Measurements from ENCODE around the gene ASTL. TPM values are rescaled to one million over a fixed set of nuclear protein-coding genes. Genes with fewer than 3 reads are reported as not detected.

The ASTL gene
- total and polyA plus RNA-seq, 9 of the 15 experiments (the other 6 are each of a cell fraction or from before 2014, with no cell fraction given), result not detected

DNA sequence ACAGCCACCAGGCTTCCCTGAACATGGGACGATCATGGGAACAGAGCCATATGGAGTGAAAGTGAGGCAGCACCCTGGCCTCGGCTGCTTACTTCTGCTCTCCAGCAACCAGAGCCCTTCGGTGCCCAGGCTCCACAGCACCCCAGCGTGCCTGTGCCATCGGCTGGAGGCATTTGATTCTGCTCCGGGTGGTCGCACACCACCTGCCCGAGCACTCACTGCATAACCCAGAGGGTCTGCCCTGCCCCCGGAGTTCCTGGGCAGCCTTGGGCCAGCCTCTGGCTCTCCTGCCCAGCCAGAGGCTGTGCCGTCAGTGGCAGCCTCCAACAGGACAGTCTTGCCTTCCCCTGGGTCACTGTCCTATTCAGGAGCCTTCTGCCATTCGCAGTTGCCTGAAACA is 3.9 kb downstream of the ASTL start:
- H3K36me3 ChIP-seq (ENCODE audit: control insufficient read depth, insufficient read depth, low read length), result no peaks in the 10 kb centered on the region
- H3K9me3 ChIP-seq (replicated peaks; ENCODE audit: control insufficient read depth, insufficient read depth, low read depth, low read length), result no peaks in the 10 kb centered on the region
- TF ChIP-seq SMAD1 (IDR thresholded peaks at IDR 0.05; ENCODE audit: low read depth, low read length, partially characterized antibody) (no peak), MBD2 (IDR thresholded peaks at IDR 0.05; ENCODE audit: borderline replicate concordance, low read depth) (no peak), SRSF1 (IDR thresholded peaks at IDR 0.05; ENCODE audit: low read depth, low read length) (no peak), NRF1 (conservative IDR thresholded peaks at IDR 0.05 in 1 of 2, IDR thresholded peaks at IDR 0.05 in 1 of 2) (no peak), ZFPM2 (CRISPR knock-in tag; IDR thresholded peaks at IDR 0.05) (no peak), SMARCA4 (IDR thresholded peaks at IDR 0.05) (no peak), PURB (CRISPR knock-in tag; IDR thresholded peaks at IDR 0.05; ENCODE audit: low read depth) (no peak), ZNF23 (CRISPR knock-in tag; IDR thresholded peaks at IDR 0.05) (no peak), MAFG (tag; conservative IDR thresholded peaks at IDR 0.05) (no peak)
- TF ChIP-seq, protein P1, sequence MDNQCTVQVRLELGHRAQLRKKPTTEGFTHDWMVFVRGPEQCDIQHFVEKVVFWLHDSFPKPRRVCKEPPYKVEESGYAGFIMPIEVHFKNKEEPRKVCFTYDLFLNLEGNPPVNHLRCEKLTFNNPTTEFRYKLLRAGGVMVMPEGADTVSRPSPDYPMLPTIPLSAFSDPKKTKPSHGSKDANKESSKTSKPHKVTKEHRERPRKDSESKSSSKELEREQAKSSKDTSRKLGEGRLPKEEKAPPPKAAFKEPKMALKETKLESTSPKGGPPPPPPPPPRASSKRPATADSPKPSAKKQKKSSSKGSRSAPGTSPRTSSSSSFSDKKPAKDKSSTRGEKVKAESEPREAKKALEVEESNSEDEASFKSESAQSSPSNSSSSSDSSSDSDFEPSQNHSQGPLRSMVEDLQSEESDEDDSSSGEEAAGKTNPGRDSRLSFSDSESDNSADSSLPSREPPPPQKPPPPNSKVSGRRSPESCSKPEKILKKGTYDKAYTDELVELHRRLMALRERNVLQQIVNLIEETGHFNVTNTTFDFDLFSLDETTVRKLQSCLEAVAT (IDR thresholded peaks at IDR 0.05), result no peak
- no peak overlapping the region for H3K27ac ChIP-seq (ENCODE audit: extremely low read depth, low read depth, low read length)
- ATAC-seq (no peak), FAIRE-seq (no peak), DNase-seq (ENCODE audit: extremely low read depth in 1 of 4, low spot score in 3 of 4) (no peak)
- H3K79me2 ChIP-seq (ENCODE audit: control insufficient read depth, insufficient read depth, low read length), result no peaks in the 10 kb centered on the region
- in situ Hi-C loops (cut with MboI) (loop anchor here (5.0 kb wide), 1 partner anchor 368 kb away; no protein-coding TSS in a partner anchor), intact Hi-C loops (cut with micrococcal nuclease) (no loop called here)
- no TSS peak for BruUV-seq (replicated peaks)
- H3K4me2 ChIP-seq (ENCODE audit: insufficient read depth, low read length), result no peak overlapping the region
- peaks cover 20% of the 10 kb centered on the region; the same call in 1 of the 2 replicates for H4K20me1 ChIP-seq (replicated peaks; ENCODE audit: control insufficient read depth, insufficient read depth, low read length)
- peak overlapping the region in 1 of 2 experiments; percentile 27; a peak in 1 of 4 replicates for H3K9ac ChIP-seq (ENCODE audit: insufficient read depth in 1 of 2, low read depth in 2 of 2, low read length in 2 of 2)
- POLR2A ChIA-PET, result no interaction called here
- WGBS (ENCODE audit: insufficient coverage, low coverage, missing lambda C conversion rate), result 0% methylated on average over 11 of the region's 11 CpGs
- no peak overlapping the region for H2AFZ ChIP-seq (ENCODE audit: low read depth, low read length)
- H3K27me3 ChIP-seq (ENCODE audit: control insufficient read depth in 2 of 2, insufficient read depth in 2 of 2, low read length in 2 of 2), result peaks cover 58 to 76% of the 10 kb centered on the region in 2 experiments
- H3K4me1 ChIP-seq (replicated peaks in 1 of 2; ENCODE audit: control insufficient read depth in 2 of 2, insufficient read depth in 2 of 2, low read length in 2 of 2), result peaks cover 0 to 11% of the 10 kb centered on the region in 2 experiments; a peak in 2 of 5 replicates
- H3K9me1 ChIP-seq (ENCODE audit: control insufficient read depth, insufficient read depth, low read length), result no peaks in the 10 kb centered on the region
- CTCF ChIA-PET (ENCODE audit: low intra/inter-chr PET ratio), result no interaction called here
- H3K4me3 ChIP-seq, result no peak overlapping the region
